AG08396 (cell line): Measurements from ENCODE around the gene KIAA0040.

ENCODE experiments used
- DNase-seq: peaks from one replicate; pipeline ENCODE4 v3.0.0; 2012; ENCODE audit warnings: low spot score, mixed read lengths

The KIAA0040 gene

GRCh38 chr1:175171036-175171913 is 21.3 kb downstream of the KIAA0040 start:
- no peak for DNase-seq

GRCh38 chr1:175169286-175170018 is 23.1 kb downstream of the KIAA0040 start:
- DNase-seq: no peak

GRCh38 chr1:175168782-175169181 is 23.8 kb downstream of the KIAA0040 start:
- no peak for DNase-seq

- no peak for DNase-seq
These were observed 24.7 kb downstream of the KIAA0040 start for GRCh38 chr1:175167861-175168260.

- DNase-seq: no peak
These were observed 25.8 kb downstream of the KIAA0040 start for GRCh38 chr1:175166746-175167145.

GRCh38 chr1:175164751-175165150 is 27.8 kb downstream of the KIAA0040 start:
- no peak for DNase-seq

- DNase-seq: no peak
These were observed 28.9 kb downstream of the KIAA0040 start for GRCh38 chr1:175163702-175164101.

- DNase-seq: no peak
These were observed 29.6 kb downstream of the KIAA0040 start for GRCh38 chr1:175162955-175163354.

GRCh38 chr1:175158170-175158591 is 34.4 kb downstream of the KIAA0040 start:
- DNase-seq: no peak

- no peak for DNase-seq
These were observed 35.4 kb downstream of the KIAA0040 start for GRCh38 chr1:175157200-175157599.

- DNase-seq: no peak
These were observed 36.6 kb downstream of the KIAA0040 start for GRCh38 chr1:175155936-175156335.

- DNase-seq: no peak
These were observed 37.1 kb downstream of the KIAA0040 start for GRCh38 chr1:175155473-175155856.

- DNase-seq: peak; percentile 64
These were observed 37.7 kb downstream of the KIAA0040 start for GRCh38 chr1:175154629-175155472.

GRCh38 chr1:175152006-175152652 is 40.4 kb downstream of the KIAA0040 start:
- DNase-seq: peak; percentile 48

- peak; percentile 41 for DNase-seq
These were observed 41.8 kb downstream of the KIAA0040 start for GRCh38 chr1:175150596-175151319.

- no peak for DNase-seq
These were observed 44.5 kb downstream of the KIAA0040 start for GRCh38 chr1:175148068-175148467.

- no peak for DNase-seq
These were observed 45.0 kb downstream of the KIAA0040 start for GRCh38 chr1:175147569-175147968.

GRCh38 chr1:175146529-175147213 is 45.9 kb downstream of the KIAA0040 start:
- peak; percentile 72 for DNase-seq

GRCh38 chr1:175145899-175146528 is 46.6 kb downstream of the KIAA0040 start:
- DNase-seq: no peak

GRCh38 chr1:175138579-175138978 is 54.0 kb downstream of the KIAA0040 start:
- no peak for DNase-seq
